ENCODE data around the gene EFEMP2.

EFEMP2 gene

DNA sequence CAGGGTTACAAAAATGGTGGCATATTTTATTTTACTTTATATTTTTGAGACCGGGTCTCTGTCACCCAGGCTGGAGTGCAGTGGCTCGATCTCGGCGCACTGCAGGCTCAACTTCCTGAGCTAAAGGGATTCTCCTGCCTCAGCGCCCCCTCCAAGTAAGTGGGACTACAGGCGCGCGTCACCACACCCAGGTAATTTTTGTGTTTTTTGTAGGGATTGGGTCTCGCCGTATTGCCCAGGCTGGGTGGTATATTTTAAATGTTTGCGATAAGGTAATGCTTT lies 28.2 kb upstream of the EFEMP2 start:
- in situ Hi-C loops (cut with HindIII; ENCODE audit: low sequenced_read_pairs) = no loop called here

DNA sequence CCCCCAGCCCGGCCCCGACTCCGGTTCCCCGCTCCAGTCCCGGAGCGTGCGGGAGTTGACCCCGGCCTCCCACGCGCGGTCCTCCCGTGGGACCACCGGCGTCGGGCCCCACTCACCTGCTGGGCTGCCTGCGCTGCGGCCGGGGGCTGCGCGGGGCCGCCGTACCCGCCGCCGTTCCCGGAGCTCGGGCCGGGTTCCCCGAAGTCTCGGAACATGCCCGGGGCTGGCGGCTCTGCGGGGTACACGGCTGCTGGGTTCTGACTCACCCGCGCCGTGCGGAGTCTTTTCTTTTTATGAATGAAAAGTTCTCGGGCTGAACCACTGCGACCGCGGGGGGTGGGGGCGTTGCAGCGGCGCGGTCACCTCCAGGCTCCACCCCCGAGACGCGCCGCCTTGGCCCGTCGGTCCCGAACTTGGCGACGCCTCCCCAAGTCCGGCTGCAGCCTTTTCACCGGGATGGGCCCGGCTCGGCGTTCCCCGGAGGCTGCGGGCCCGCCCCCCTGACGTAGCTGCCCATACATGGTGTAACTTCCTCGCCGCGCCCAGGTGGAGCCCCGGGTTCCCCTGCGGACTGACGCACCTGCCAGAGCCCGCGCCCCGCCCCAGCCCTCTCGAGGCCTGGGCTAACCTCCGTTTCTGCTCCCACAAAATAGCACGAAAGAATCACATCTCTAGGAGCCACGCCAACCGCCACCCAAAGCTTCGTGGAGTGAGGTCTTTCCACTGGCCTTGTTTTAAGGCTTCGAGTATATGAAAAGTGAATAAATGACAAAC lies 27.7 kb upstream of the EFEMP2 start, which contains the start of gene FOSL1:
Gene FOSL1, minus strand, starts transcription at position 264 of the 774 bp plus-strand sequence. Its CDS starts 49 bp downstream, at position 215.
- in situ Hi-C loops (cut with HindIII; ENCODE audit: low sequenced_read_pairs) = no loop called here

GRCh38 chr11:65899356-65900124 lies 26.9 kb upstream of the EFEMP2 start:
- in situ Hi-C loops (cut with HindIII; ENCODE audit: low sequenced_read_pairs) = loop anchor here (5.0 to 10.0 kb wide), 2 partner anchors 38 to 265 kb away; partner anchors contain the start of gene SIPA1

- in situ Hi-C loops (cut with HindIII; ENCODE audit: low sequenced_read_pairs) = loop anchor here (5.0 to 10.0 kb wide), 2 partner anchors 38 to 264 kb away; partner anchors contain the start of gene SIPA1
These were observed 26.2 kb upstream of the EFEMP2 start for GRCh38 chr11:65898656-65899355.

DNA sequence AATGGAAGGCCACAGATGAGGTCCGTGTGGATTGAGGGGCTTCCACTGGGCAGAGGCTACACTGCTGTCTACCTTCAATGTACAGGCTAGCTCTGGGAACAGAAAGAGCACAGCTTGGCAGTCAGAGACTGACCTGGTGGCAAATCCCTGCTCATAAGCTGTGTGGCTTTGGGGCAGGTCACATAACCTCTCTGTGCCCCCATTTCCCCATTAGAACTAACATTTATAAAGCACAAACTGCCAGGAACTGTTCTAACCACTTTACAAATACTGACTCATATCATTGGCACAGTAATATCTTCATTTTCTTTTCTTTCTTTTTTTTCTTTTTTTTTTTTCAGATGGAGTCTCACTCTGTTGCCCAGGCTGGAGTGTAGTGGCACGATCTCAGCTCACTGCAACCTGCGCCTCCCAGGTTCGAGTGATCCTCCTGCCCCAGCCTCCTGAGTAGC lies 24.4 kb upstream of the EFEMP2 start:
- in situ Hi-C loops (cut with HindIII; ENCODE audit: low sequenced_read_pairs) = loop anchor here (5.0 to 10.0 kb wide), 2 partner anchors 40 to 262 kb away; partner anchors contain the start of gene SIPA1

DNA sequence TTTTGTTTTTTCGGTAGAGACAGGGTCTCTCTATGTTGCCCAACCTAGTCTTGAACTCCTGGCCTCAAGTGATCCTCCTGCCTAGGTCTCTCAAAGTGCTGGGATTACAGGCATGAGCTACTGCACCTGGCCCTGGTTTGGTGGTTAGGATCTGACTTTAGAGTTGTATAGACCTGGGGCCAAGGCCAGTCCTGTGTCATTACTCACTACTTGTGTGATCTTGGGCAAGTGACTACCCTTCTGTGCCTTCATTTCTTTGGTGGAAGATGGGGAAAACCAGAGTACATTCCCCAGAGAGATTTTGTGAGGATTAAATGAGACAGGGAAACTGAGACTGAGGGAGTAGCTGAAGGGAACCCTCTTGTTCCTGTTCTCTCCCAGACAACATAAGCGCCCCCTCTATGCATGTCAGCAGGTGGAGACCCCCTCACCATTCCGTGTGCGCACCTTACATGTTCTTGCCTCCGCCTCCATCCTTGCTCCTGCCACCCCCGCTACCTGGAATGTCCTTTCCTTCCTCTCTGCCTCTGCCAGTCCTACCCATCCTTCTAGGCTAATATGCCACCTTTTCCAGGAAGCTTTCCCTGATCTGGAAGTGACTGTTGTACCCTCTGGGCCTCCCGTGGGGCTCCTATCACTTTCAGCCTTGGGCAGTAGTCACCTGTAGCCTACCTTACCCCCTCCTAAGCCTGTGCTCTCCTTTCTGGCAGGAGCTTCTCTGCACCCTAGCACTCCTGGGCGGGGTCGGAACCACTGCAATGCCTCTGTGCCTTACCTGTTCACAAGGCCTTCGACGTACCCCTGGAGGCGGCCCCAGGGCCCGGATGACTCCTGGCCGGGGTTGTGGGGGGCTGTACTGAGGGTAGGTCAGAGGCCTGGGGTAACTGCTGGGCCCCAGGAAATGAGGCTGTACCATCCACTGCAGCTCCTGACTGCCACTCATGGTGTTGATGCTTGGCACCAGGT lies 23.7 kb upstream of the EFEMP2 start:
- in situ Hi-C loops (cut with HindIII; ENCODE audit: low sequenced_read_pairs) = loop anchor here (5.0 to 10.0 kb wide), 2 partner anchors 41 to 262 kb away; partner anchors contain the start of gene SIPA1

- in situ Hi-C loops (cut with HindIII; ENCODE audit: low sequenced_read_pairs) = loop anchor here (5.0 to 10.0 kb wide), 2 partner anchors 42 to 261 kb away; partner anchors contain the start of gene SIPA1
These were observed 22.9 kb upstream of the EFEMP2 start for GRCh38 chr11:65895482-65895981.

- in situ Hi-C loops (cut with HindIII; ENCODE audit: low sequenced_read_pairs) = loop anchor here (10.0 kb wide), 1 partner anchor 259 kb away; the partner anchor contains the start of gene SIPA1
These were observed 21.5 kb upstream of the EFEMP2 start for GRCh38 chr11:65894034-65894591.

GRCh38 chr11:65892661-65893317 lies 20.2 kb upstream of the EFEMP2 start:
- in situ Hi-C loops (cut with HindIII; ENCODE audit: low sequenced_read_pairs) = loop anchor here (10.0 kb wide), 1 partner anchor 258 kb away; the partner anchor contains the start of gene SIPA1

- in situ Hi-C loops (cut with HindIII; ENCODE audit: low sequenced_read_pairs) = loop anchor here (10.0 kb wide), 1 partner anchor 257 kb away; the partner anchor contains the start of gene SIPA1
These were observed 19.5 kb upstream of the EFEMP2 start for GRCh38 chr11:65892137-65892540.

DNA sequence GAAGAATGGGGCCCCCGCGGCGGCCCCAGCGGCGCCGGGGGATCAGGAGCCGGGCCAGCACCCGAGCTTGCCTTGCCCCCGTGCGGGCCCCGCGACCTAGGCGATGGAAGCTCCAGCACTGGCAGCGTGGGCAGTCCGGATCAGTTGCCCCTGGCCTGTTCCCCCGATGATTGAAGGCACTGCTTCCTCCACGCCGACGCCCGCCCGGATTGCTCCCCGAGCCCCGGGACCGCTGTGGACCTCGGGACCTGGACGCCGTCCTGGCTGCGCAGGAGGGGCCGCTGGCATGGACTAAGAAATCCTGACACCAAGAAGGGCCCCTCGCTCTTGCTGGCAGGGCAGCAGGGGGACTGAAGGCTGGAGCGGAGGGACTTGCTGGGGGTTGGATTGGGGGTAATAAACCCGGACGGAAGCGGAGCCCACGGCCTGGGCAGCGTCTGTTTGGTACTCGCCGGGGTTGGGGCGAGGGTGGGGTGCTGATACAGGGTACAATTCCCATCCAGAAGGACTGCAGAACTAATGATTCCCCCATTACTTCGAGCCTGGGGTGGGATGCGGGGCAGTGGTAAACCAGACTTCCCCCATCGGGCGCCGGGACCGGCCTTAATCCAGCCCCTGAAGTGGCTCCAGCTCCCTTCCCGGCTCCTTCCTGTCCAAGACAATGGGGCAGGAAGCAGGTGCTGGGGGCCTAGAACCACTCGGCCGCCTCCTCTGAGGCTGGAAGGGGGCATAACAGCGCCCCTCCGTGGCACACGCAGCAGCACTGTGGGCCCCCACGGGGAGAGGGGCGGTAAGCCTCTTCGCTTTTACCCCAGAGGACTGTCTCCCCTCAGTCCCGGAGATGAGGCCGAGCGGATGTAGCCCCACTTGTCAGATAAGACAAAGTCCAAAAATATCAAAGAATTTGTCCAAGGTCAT lies 18.9 kb upstream of the EFEMP2 start:
- in situ Hi-C loops (cut with HindIII; ENCODE audit: low sequenced_read_pairs) = loop anchor here (10.0 kb wide), 1 partner anchor 257 kb away; the partner anchor contains the start of gene SIPA1

DNA sequence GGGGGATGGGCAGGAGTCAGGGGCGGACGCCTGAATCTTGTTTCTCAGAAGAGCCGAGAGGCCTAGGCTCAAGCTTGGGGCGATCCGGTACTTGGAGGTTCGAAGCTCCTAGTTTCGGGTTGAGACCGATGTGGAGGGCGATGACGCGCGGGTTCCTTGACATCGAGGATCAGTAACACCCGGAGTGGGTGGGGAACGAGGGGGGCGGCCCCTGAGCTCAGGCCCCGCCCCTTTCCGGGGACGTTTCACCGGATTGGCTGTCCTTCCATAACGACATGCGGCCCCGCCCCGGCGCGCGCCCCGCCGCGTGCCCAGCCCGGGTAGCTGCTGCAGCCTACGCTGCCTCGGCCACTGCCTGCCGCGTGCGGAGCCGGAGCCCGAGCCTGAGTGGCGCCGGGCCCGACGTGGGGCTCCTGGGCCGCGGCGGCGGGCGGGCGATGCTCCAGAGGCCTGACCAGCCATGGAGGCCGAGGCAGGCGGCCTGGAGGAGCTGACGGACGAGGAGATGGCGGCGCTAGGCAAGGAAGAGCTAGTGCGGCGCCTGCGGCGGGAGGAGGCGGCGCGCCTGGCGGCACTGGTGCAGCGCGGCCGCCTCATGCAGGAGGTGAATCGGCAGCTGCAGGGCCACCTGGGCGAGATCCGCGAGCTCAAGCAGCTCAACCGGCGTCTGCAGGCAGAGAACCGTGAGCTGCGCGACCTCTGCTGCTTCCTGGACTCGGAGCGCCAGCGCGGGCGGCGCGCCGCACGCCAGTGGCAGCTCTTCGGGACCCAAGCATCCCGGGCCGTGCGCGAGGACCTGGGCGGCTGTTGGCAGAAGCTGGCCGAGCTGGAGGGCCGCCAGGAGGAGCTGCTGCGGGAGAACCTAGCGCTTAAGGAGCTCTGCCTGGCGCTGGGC lies 18.0 kb upstream of the EFEMP2 start, which contains the start of gene CCDC85B:
Gene CCDC85B, plus strand, starts transcription at position 350 of the 895 bp plus-strand sequence. Its CDS starts 111 bp downstream, at position 461.
- in situ Hi-C loops (cut with HindIII; ENCODE audit: low sequenced_read_pairs) = loop anchor here (10.0 kb wide), 1 partner anchor 256 kb away; the partner anchor contains the start of gene SIPA1

- in situ Hi-C loops (cut with HindIII; ENCODE audit: low sequenced_read_pairs) = no loop called here
These were observed 15.7 kb upstream of the EFEMP2 start, which contains the start of gene FIBP for GRCh38 chr11:65888163-65888814. TSS of gene FIBP (minus strand) at chr11:65888471. CDS start at chr11:65888418, 53 bp downstream.

- in situ Hi-C loops (cut with HindIII; ENCODE audit: low sequenced_read_pairs) = no loop called here
These were observed 15.1 kb upstream of the EFEMP2 start for GRCh38 chr11:65887723-65888162.
